ENCODE data around the gene CD19. TPM values are rescaled to one million over a fixed set of nuclear protein-coding genes. Genes with fewer than 3 reads are reported as not detected.

Gene CD19
- total and polyA plus RNA-seq, 7 donors = 1.4 to 45.9 TPM; not detected in 5

DNA sequence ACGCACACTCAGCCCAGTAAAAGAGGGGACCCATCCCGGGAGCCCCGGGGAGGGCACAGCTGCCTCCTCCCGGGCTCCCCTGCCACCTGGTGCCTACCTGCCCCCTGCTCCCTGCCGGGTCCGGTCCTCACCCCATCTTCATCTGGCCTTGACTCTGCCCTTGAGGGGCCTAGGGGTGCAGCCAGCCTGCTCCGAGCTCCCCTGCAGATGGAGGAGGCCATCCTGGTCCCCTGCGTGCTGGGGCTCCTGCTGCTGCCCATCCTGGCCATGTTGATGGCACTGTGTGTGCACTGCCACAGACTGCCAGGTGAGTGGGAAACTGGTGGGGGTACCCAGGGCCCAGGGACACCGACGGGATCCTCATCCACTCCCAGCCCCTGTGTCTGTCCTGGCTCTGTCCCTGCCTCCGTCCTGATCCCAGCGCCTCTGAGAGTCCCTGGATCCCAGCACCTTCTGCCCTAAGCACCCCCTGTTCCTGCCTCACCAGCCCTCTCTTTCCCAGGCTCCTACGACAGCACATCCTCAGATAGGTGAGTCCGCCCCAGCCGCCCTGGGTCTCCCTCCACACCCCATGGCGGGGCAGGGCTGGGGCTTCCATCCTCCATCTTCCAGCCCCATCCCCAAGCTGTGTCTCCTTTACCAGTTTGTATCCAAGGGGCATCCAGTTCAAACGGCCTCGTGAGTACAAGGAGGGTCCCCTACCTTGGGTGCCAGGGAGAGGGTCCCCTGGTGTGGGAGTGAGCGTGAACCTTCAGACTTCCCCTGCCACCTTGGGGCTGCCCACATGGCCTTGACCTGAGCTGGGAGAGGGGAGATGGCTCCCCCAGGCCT, 53.7 kb downstream of the CD19 start:
- peaks cover 0 to 96% (median 46%) of the 10 kb centered on the region in 4 donors for H3K36me3 ChIP-seq
- H3K27ac ChIP-seq = no peak overlapping the region
- peaks cover 0 to 4% (median 3%) of the 10 kb centered on the region in 4 donors for H3K9me3 ChIP-seq
- intact Hi-C loops (cut with DNase I) = no loop called here
- 62 to 82% methylated on average over 19 of the region's 19 CpGs for WGBS, 2 donors
- H3K4me3 ChIP-seq = peak overlapping the region in 1 of 4 donors; percentile 12
- H3K4me1 ChIP-seq = no peaks in the 10 kb centered on the region
- TF ChIP-seq, protein P1, sequence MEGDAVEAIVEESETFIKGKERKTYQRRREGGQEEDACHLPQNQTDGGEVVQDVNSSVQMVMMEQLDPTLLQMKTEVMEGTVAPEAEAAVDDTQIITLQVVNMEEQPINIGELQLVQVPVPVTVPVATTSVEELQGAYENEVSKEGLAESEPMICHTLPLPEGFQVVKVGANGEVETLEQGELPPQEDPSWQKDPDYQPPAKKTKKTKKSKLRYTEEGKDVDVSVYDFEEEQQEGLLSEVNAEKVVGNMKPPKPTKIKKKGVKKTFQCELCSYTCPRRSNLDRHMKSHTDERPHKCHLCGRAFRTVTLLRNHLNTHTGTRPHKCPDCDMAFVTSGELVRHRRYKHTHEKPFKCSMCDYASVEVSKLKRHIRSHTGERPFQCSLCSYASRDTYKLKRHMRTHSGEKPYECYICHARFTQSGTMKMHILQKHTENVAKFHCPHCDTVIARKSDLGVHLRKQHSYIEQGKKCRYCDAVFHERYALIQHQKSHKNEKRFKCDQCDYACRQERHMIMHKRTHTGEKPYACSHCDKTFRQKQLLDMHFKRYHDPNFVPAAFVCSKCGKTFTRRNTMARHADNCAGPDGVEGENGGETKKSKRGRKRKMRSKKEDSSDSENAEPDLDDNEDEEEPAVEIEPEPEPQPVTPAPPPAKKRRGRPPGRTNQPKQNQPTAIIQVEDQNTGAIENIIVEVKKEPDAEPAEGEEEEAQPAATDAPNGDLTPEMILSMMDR (IDR thresholded peaks at IDR 0.05) = no peak
- TF ChIP-seq POLR2A (IDR thresholded peaks at IDR 0.05) (no peak), POLR2AphosphoS5 (IDR thresholded peaks at IDR 0.05) (no peak), EP300 (IDR thresholded peaks at IDR 0.05) (no peak)
- H3K27me3 ChIP-seq = no peaks in the 10 kb centered on the region
- no peak for DNase-seq

DNA sequence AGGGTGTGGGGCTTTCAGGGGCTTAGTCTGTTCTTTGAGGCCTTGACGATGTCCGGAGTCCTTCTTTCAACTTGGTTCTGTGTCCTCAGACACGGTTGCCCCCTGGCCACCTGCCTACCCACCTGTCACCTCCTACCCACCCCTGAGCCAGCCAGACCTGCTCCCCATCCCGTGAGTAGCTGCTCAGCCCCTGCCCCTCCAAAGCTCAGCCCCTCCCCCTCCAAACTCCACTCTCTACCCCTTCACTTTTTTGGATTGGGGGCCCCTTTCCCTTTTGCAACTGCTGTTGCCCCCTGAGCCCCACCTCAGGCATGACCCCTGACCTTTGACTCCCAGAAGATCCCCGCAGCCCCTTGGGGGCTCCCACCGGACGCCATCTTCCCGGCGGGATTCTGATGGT, 54.3 kb downstream of the CD19 start:
- no peak overlapping the region for H3K4me3 ChIP-seq
- H3K9me3 ChIP-seq = peaks cover 0 to 4% (median 3%) of the 10 kb centered on the region in 4 donors
- no peaks in the 10 kb centered on the region for H3K27me3 ChIP-seq
- TF ChIP-seq, protein P1 (IDR thresholded peaks at IDR 0.05) = no peak
- TF ChIP-seq POLR2A (IDR thresholded peaks at IDR 0.05) (no peak), POLR2AphosphoS5 (IDR thresholded peaks at IDR 0.05) (no peak), EP300 (IDR thresholded peaks at IDR 0.05) (no peak)
- 82 to 93% methylated on average over 9 of the region's 9 CpGs for WGBS, 2 donors
- H3K27ac ChIP-seq = no peak overlapping the region
- DNase-seq = no peak
- intact Hi-C loops (cut with DNase I) = no loop called here
- H3K36me3 ChIP-seq = peaks cover 0 to 94% (median 40%) of the 10 kb centered on the region in 4 donors
- H3K4me1 ChIP-seq = no peaks in the 10 kb centered on the region

DNA sequence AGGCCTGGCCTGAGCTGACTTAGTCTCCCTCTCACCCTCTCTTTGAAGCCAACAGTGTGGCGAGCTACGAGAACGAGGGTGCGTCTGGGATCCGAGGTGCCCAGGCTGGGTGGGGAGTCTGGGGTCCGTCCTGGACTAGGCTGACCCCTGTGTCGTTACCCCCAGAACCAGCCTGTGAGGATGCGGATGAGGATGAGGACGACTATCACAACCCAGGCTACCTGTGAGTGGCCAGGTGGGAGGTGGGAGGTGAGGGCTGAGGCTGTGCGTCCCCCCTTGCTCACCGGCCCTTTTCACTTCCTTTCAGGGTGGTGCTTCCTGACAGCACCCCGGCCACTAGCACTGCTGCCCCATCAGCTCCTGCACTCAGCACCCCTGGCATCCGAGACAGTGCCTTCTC, 54.7 kb downstream of the CD19 start:
- TF ChIP-seq EP300 (IDR thresholded peaks at IDR 0.05) (no peak), POLR2AphosphoS5 (IDR thresholded peaks at IDR 0.05) (no peak), POLR2A (IDR thresholded peaks at IDR 0.05) (no peak)
- TF ChIP-seq, protein P1 (IDR thresholded peaks at IDR 0.05) = no peak
- Histone ChIP-seq H3K4me3 (no peak overlapping the region), H3K27ac (no peak overlapping the region), H3K9me3 (peaks cover 0 to 4% (median 3%) of the 10 kb centered on the region in 4 donors), H3K36me3 (peaks cover 0 to 89% (median 36%) of the 10 kb centered on the region in 4 donors), H3K27me3 (no peaks in the 10 kb centered on the region), H3K4me1 (no peaks in the 10 kb centered on the region)
- no peak for DNase-seq
- 84 to 96% methylated on average over 13 of the region's 13 CpGs for WGBS, 2 donors
- intact Hi-C loops (cut with DNase I) = no loop called here

DNA sequence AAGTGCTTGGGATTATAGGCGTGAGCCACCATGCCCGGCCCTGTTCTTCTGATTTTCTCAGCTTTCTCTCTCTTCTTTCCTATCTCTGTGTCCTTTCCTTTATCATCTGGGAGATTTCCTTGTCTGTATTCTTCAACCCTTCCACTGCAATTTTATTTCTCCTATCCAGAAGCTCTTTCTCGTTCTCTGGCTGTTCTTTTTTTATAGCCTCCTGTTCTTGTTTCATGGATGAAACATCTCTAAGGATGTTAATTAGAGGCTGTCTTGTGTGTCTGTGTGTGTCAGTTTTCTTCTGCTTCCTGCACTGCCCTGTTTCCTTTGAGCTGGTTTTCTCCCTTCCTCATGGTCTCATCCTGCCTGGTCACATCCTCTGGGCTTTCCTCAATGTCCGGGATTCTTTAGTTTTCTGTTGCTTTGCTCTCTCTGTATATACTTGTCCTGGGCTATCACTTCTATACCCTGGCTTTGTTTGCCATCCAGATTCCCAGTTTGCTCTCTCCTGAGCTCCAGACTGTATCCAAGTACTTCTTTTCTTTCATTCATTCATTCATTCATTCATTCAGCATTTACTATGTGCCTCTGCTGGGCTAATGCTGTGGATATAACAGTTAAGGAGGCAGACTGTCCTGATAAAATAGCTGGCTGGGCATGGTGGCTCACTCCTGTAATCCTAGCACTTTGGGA, 55.5 kb downstream of the CD19 start:
- DNase-seq = no peak
- H3K4me3 ChIP-seq = no peak overlapping the region
- H3K27me3 ChIP-seq = no peaks in the 10 kb centered on the region
- no peak overlapping the region for H3K27ac ChIP-seq
- intact Hi-C loops (cut with DNase I) = no loop called here
- H3K9me3 ChIP-seq = peaks cover 0 to 4% (median 3%) of the 10 kb centered on the region in 4 donors
- no peaks in the 10 kb centered on the region for H3K4me1 ChIP-seq
- 86 to 90% methylated on average over 4 of the region's 4 CpGs for WGBS, 2 donors
- TF ChIP-seq EP300 (IDR thresholded peaks at IDR 0.05) (no peak), POLR2A (IDR thresholded peaks at IDR 0.05) (no peak), POLR2AphosphoS5 (IDR thresholded peaks at IDR 0.05) (no peak)
- TF ChIP-seq, protein P1 (IDR thresholded peaks at IDR 0.05) = no peak
- peaks cover 0 to 81% (median 28%) of the 10 kb centered on the region in 4 donors for H3K36me3 ChIP-seq

Other genes with a start within 250 kb of the CD19 start
- gene EIF3C, start 220.5 kb upstream of the CD19 start, total RNA-seq = 100 to 1,000 TPM in 3 of 4 donors, 10 to 100 TPM in 1; 67.4 to 249 (median 134) TPM
- gene EIF3C, start 220.5 kb upstream of the CD19 start, polyA plus RNA-seq = 100 to 1,000 TPM; 220 to 455 (median 265) TPM
- 1 to 10 TPM in 2 of 4 donors, under 1 TPM in 1, not detected in 1; 0.49 to 7.5 (median 1.8) TPM for gene NPIPB9, start 180.2 kb upstream of the CD19 start, total RNA-seq
- under 1 TPM in 1 of 3 donors, not detected in 2; 0.87 TPM for gene NPIPB9, start 180.2 kb upstream of the CD19 start, polyA plus RNA-seq
- 10 to 100 TPM; 40.2 to 75.1 (median 52.2) TPM for gene ATXN2L, start 109.0 kb upstream of the CD19 start, total RNA-seq
- 10 to 100 TPM; 25.9 to 89.9 (median 30.0) TPM for gene ATXN2L, start 109.0 kb upstream of the CD19 start, polyA plus RNA-seq
- 100 to 1,000 TPM in 1 of 4 donors, 10 to 100 TPM in 3; 75.3 to 115 (median 89.8) TPM for gene TUFM, start 85.6 kb upstream of the CD19 start, total RNA-seq
- gene TUFM, start 85.6 kb upstream of the CD19 start, polyA plus RNA-seq = 100 to 1,000 TPM; 102 to 289 (median 151) TPM
- 10 to 100 TPM; 23.5 to 50.4 (median 24.7) TPM for gene SH2B1, start 68.1 kb upstream of the CD19 start, total RNA-seq
- gene SH2B1, start 68.1 kb upstream of the CD19 start, polyA plus RNA-seq = 10 to 100 TPM; 29.1 to 51.4 (median 36.0) TPM
- gene ATP2A1, start 53.5 kb upstream of the CD19 start, total RNA-seq = under 1 TPM in 2 of 4 donors, not detected in 2; 0.36 to 0.49 TPM
- 1 to 10 TPM in 2 of 3 donors, not detected in 1; 1.2 to 1.6 TPM for gene ATP2A1, start 53.5 kb upstream of the CD19 start, polyA plus RNA-seq
- gene RABEP2, start 6.7 kb upstream of the CD19 start, total RNA-seq = 10 to 100 TPM in 3 of 4 donors, 1 to 10 TPM in 1; 9.9 to 43.2 (median 15.0) TPM
- gene RABEP2, start 6.7 kb upstream of the CD19 start, polyA plus RNA-seq = 10 to 100 TPM; 30.0 to 48.7 (median 35.4) TPM
- 10 to 100 TPM; 17.4 to 32.4 (median 22.3) TPM for gene NFATC2IP, start 19.0 kb downstream of the CD19 start, total RNA-seq
- 10 to 100 TPM; 12.6 to 42.5 (median 16.2) TPM for gene NFATC2IP, start 19.0 kb downstream of the CD19 start, polyA plus RNA-seq
- 10 to 100 TPM; 14.3 to 30.5 (median 14.7) TPM for gene SPNS1, start 42.8 kb downstream of the CD19 start, total RNA-seq
- gene SPNS1, start 42.8 kb downstream of the CD19 start, polyA plus RNA-seq = 10 to 100 TPM in 2 of 3 donors, 1 to 10 TPM in 1; 6.6 to 40.2 (median 14.1) TPM
- 10 to 100 TPM in 2 of 4 donors, 1 to 10 TPM in 2; 6.6 to 19.1 (median 9.3) TPM for gene LAT, start 53.1 kb downstream of the CD19 start, total RNA-seq
- gene LAT, start 53.1 kb downstream of the CD19 start, polyA plus RNA-seq = 10 to 100 TPM in 1 of 3 donors, 1 to 10 TPM in 2; 1.4 to 26.2 (median 2.4) TPM

All from sigmoid colon (tissue), 7 donors.